Fibroblast of mammary gland (primary cell): ENCODE data around the gene AIF1L.

Experiments
- DNase-seq: peaks from one replicate; pipeline ENCODE4 v3.0.0-alpha.2; 2010; ENCODE audit warnings: low read depth
- H3K4me3 ChIP-seq: 2 replicates; pipeline ENCODE4 v1.5.1; 2011; ENCODE audit warnings: low read depth, mild to moderate bottlenecking, low read length, moderate library complexity; ENCODE audit not compliant: control insufficient read depth
- TF ChIP-seq, protein P1 (sequence below): conservative IDR thresholded peaks from 2 replicates; pipeline ENCODE4 v1.5.1; 2011; ENCODE audit warnings: low read depth, low read length, inconsistent platforms; ENCODE audit not compliant: control insufficient read depth, insufficient read depth

AIF1L gene

GRCh38 chr9:131051592-131052517 lies 44.5 kb upstream of the AIF1L start:
- no peak for DNase-seq
- TF ChIP-seq, protein P1, sequence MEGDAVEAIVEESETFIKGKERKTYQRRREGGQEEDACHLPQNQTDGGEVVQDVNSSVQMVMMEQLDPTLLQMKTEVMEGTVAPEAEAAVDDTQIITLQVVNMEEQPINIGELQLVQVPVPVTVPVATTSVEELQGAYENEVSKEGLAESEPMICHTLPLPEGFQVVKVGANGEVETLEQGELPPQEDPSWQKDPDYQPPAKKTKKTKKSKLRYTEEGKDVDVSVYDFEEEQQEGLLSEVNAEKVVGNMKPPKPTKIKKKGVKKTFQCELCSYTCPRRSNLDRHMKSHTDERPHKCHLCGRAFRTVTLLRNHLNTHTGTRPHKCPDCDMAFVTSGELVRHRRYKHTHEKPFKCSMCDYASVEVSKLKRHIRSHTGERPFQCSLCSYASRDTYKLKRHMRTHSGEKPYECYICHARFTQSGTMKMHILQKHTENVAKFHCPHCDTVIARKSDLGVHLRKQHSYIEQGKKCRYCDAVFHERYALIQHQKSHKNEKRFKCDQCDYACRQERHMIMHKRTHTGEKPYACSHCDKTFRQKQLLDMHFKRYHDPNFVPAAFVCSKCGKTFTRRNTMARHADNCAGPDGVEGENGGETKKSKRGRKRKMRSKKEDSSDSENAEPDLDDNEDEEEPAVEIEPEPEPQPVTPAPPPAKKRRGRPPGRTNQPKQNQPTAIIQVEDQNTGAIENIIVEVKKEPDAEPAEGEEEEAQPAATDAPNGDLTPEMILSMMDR = no peak
- no peak overlapping the region for H3K4me3 ChIP-seq

DNA sequence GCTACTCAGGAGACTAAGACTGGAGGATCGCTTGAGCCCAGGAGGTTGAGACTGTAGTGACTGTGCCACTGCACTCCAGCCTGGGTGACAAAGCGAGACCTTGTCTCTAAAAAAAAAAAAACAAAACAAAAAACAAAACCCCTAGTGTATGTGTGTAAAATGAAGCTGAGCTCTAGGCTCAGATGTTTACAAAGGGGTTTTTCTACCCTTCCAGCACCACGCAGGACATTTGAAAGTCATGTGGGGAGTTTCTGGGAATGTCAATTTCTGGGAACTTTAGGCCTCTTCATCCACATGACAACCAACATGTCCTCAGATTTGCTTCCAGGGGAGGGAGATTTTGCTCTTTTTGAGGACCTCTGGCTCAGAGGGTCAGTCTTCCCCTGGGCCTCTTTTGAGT lies 42.4 kb upstream of the AIF1L start:
- no peak for DNase-seq
- H3K4me3 ChIP-seq = no peak overlapping the region
- TF ChIP-seq, protein P1 = no peak

- TF ChIP-seq, protein P1 = no peak
- no peak for DNase-seq
- no peak overlapping the region for H3K4me3 ChIP-seq
Observed at GRCh38 chr9:131056781-131057506, 39.4 kb upstream of the AIF1L start.

- H3K4me3 ChIP-seq = no peak overlapping the region
- DNase-seq = no peak
- TF ChIP-seq, protein P1 = no peak
Observed at GRCh38 chr9:131060900-131061630, 35.3 kb upstream of the AIF1L start.

GRCh38 chr9:131062969-131063368 lies 33.4 kb upstream of the AIF1L start:
- no peak for DNase-seq
- TF ChIP-seq, protein P1 = no peak
- H3K4me3 ChIP-seq = no peak overlapping the region

GRCh38 chr9:131065599-131065998 lies 30.7 kb upstream of the AIF1L start:
- TF ChIP-seq, protein P1 = no peak
- no peak for DNase-seq
- H3K4me3 ChIP-seq = no peak overlapping the region
